HS-27A (cell line): ENCODE data around the gene AADAC.
A peak's percentile ranks its signal among the peaks of the same experiment; 100 is the strongest.
"Not testable (repeated sequence)": the region's sequence is repeated elsewhere in the genome, so short reads cannot be mapped to it uniquely, and the experiment has no call there.

Experiments
- DNase-seq: peaks from one replicate; pipeline ENCODE4 v3.0.0-alpha.2; 2012; ENCODE audit warnings: low read depth, missing footprints

Gene AADAC

DNA sequence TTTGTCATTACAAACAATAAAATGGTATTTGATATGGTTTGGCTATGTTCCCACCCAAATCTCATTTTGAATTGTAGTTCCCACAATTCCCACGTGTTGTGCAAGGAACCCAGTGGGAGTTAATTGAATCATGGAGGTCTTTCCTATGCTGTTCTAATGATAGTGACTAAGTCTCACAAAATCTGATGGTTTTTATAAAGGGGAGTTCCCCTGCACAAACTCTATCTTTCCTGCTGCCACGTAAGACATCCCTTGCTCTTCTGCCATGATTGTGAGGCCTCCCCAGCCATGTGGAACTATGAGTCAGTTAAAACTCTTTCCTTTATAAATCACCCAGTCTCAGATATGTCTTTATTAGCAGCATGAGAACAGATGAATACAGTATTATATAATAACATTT is 15.4 kb upstream of the AADAC start:
- DNase-seq = no peak

DNA sequence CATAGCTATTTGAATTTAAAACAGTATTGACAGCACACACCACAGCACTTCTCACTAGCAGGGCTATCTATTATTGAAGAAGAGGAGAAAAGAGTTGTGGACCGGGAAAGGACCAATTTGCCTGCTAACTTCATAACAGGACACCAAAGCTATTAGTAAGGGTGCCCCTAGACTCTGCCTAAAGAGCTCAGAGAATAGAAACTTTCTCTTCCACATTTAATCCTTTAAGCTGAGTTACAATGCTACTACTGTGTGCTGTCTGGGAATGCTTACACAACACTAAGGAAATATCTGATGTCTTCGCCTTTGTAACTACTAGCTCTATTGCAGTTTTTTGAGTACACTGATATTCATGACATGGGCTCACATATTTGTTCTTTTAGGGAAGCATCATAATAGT is 13.5 kb upstream of the AADAC start:
- DNase-seq = no peak

DNA sequence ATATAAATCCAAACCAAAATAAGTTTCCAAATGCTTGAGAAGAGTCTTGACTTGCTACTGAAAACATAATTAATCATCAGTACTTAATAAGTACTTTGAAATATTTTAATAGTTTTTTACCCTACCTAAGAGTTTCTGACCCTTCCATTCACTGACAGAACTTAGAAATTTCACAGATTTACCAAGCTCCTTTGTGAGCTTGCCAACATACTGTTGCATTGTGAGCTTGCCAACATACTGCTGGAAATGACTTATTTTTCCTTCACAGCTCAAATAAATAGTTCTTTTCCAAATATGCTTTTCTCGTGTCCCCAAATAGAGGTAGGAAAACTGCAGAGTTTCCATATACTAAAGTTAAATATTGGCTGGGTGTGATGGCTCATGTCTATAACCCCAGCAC is 9.6 kb upstream of the AADAC start:
- no peak for DNase-seq

- DNase-seq = no peak
Measured at GRCh38 chr3:151806838-151807237, 7.1 kb upstream of the AADAC start.

DNA sequence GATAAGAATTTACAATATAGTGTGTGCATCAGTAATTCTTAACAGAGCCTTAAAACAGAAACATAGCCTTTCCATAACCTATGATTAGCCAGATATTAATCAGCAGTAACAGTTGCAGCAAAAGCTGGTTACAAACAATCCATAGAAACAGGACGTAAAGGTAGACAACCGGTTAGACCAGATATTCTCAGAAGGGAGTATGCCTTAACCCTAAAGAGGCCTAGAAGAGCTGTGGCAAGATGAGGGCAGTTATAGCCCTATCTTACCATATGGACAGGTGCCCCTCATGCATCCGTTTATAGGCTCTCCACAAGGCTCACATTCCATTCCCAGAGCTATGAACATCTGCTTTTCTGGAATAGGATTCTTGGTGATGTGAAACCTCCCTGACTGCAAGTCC is 5.0 kb upstream of the AADAC start:
- not testable (repeated sequence) for DNase-seq

DNA sequence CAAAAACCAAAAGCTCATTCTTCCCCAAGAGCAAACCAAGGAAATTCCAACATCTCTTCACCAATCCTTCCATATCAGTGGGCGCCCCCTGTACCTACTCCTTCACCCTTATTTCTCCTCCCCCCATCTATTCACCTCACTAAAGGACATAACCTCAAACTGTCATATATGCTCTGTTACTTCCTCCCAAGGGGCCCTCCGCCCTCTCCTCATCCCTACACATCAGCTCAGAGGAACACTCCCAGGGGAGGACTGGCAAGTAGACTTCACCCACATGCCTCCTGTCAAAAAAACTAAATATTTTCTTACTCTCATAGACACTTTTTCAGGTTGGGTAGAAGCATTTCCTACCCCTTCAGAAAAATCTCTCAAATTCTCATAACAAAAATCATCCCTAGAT is 2.4 kb upstream of the AADAC start:
- no peak for DNase-seq

DNA sequence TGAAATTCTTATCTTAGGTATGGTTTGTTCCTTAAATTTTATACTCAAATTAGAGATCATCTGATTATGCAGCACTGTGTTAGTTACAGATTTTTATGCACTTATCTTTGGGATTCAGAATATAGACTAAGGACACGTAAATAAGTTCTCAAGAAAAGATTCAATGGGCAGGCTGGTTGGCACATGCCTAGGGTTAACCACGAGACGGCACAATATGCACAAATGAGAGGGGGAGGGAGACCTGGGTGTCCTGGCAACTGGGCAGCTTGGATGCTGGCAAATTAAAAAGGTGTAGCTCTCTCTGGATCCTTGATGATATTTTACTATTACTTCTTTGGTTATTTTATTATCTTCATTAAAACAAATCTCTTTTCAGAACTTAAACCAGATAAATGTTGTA is 672 bp downstream of the AADAC start:
- no peak for DNase-seq

GRCh38 chr3:151816091-151816604 is 2.2 kb downstream of the AADAC start:
- DNase-seq = no peak

DNA sequence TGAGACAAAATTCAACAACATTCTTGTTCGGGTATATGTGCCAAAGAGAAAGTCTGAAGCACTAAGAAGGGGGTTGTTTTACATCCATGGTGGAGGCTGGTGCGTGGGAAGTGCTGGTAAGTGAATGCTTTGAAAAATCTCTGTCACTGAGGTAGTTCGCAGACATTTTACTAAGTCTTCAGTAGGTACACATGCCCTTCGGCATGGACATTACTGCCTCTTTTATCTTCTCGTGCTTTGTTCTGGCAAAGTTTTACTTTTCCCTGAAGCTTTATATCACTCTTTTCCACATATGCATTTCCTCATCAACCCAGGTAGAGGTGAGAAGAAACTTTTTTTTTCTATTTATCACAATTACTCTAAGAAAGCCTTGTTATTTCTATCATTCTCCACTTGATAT is 3.6 kb downstream of the AADAC start:
- no peak for DNase-seq

GRCh38 chr3:151818361-151818760 is 4.4 kb downstream of the AADAC start:
- DNase-seq = no peak

DNA sequence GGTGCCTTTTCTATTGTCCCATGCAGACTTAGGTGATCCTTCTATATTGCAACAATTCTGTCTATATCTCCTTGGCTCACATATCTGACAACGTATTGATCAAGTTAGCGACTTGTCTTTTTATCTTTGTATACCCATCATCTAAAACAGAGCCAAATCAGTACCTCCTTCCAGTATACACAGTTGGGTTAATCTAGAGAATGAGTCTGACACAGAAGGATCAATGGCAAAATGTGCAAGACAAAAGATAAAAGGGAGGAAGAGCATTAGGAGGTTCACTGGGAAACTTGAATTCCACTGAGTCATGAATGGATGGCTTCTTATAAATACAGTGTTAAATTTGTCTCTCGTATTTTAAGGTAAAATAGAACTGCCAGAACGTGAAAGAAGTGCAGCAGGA is 6.0 kb downstream of the AADAC start:
- DNase-seq = no peak

DNA sequence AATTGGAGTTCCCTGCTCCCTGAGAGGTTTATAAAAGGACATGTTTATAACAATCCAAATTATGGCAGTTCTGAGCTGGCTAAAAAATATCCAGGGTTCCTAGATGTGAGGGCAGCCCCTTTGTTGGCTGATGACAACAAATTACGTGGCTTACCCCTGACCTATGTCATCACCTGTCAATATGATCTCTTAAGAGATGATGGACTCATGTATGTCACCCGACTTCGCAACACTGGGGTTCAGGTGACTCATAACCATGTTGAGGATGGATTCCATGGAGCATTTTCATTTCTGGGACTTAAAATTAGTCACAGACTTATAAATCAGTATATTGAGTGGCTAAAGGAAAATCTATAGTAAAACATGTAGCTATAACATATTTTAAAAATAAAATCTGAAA is 13.9 kb downstream of the AADAC start:
- DNase-seq = no peak

GRCh38 chr3:151835751-151836525 is 22.0 kb downstream of the AADAC start:
- DNase-seq = no peak

DNA sequence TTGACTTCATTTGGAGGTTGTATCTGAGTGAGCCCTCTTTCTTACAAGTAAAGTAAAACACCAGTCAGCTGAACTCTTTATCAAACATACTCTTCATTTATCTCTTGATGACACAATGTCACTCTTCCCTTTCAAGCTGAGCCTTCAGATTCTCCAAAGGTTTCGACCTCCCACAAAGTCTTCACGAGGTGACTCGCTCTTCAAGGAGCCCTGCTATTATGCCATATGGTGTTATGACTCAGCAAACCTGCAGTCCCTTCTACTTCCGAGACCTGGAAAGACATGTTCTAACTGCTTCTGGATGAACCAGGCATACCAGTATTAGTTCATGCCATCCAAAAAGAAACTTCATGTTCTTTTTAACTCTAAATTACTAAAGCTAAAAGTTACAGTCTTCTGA is 23.1 kb downstream of the AADAC start:
- DNase-seq = peak; percentile 54

DNA sequence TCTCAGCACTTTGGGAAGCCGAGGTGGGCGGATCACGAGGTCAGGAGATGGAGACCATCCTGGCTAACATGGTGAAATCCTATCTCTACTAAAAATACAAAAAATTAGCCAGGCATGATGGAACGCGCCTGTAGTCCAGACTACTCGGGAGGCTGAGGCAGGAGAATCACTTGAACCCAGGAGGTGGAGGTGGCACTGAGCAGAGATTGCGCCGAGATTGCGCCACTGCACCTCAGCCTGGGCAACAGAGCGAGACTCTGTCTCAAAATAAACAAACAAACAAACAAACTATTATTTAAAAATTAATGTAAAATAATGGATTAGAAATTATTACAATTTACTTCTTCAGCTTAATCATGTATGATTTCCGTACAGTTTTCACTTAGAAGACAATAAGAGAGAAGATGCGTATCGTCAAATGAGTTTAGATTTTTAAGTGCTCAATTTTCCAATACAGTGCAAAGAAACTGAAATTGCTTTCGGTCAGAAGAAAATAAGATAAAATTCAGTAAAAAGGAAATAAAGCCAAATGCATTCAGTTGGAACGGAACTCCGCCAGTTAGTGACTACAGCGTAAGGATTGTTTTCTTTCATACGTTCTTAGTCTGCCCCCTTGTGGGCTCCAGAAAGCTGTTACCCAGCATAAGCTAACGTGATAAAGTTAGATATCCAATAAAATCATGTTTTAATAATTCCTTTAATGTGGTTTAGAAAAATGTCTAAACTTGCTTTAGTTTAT is 24.8 kb downstream of the AADAC start:
- DNase-seq = no peak

- DNase-seq = no peak
Measured at GRCh38 chr3:151839313-151839631, 25.4 kb downstream of the AADAC start.

DNA sequence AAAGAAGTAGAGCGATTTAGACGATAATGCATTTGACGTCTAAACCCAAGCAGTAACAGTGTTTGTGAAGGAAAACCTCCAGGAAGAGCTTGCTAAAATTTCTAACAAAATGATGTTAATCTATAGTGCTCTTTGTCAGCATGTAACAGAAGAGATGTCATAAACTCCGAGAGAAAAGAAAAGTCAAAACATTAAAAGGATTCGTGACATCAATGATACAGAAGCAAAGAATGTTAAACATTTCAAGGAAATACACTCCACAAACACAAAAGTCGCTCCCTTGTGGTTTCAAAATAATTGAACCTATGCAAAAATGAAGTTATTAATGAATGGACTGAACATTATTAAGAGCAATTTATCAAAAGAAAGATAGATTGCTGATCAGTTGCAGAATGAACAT is 27.9 kb downstream of the AADAC start:
- DNase-seq = no peak

GRCh38 chr3:151843275-151843674 is 29.4 kb downstream of the AADAC start:
- no peak for DNase-seq

GRCh38 chr3:151845306-151845905 is 31.5 kb downstream of the AADAC start:
- DNase-seq = no peak

DNA sequence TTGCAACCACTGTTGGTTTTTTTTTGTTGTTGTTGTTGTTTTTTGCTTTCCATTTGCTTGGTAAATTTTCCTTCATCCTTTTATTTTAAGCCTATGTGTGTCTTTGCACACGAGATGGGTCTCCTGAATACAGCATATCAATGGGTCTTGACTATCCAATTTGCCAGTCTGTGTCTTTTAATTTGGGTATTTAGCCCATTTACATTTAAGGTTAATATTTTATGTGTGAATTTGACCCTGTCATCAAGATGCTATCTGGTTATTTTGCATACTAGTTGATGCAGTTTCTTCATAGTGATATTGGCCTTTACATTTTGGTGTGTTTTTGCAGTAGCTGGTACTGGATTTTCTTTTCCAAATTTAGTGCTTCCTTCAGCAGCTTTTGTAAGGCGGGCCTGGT is 36.1 kb downstream of the AADAC start:
- not testable (repeated sequence) for DNase-seq

GRCh38 chr3:151852074-151852811 is 38.3 kb downstream of the AADAC start:
- DNase-seq = no peak

DNA sequence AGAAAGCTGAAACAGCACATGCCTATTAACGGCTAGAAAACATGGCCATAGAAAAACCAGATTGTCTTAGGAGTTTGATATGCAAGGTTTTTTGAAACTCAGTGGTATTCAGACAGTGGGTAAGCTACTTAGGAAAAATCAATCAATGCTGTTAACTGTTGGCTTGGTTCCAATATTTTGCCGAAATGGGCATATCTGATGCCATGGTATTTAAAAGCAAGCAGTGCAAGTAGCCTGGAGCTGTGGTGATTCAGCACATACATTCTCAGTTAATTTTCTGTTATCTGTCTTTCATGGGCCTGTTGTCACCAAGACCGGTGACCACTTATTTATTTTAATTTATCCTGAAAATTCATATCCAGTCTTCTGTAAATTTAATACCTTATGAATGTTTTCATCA is 42.2 kb downstream of the AADAC start:
- no peak for DNase-seq

DNA sequence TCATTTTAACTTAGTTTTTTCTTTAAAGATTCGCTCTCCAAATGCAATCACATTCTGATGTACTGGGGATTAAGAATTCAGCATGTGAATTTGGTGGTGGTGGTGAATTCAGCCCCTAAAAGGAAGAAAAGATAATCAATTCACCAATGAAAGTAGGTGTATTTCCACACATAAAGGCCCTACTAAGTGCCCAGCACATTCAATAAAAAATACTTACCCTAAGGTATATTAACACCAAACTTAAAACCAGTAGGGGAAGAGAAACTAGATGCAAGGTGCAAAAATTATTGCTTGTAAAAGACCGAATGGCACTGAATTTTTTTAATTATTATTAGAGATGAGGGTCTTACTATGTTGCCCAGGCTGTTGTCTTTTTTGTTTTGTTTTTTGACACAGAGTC is 42.7 kb downstream of the AADAC start:
- no peak for DNase-seq
